Liver (tissue), 3 donors: Measurements from ENCODE around the gene ASH1L.
"Not testable (repeated sequence)": the region's sequence is repeated elsewhere in the genome, so short reads cannot be mapped to it uniquely, and the experiment has no call there.

Experiments used
- CTCF ChIP-seq: fragments of 150-350 bp; IDR thresholded peaks from 2 replicates; pipeline ENCODE4 v1.5.1; 2017; ENCODE audit warnings: improper control_type of control experiment, low read depth, low read length; ENCODE audit not compliant: missing input control
- GABPA ChIP-seq, 2 donors: IDR thresholded peaks in 1 of 2; conservative IDR thresholded peaks in 1 of 2; 2 replicates each; pipeline ENCODE4 v1.6.1; 2016; ENCODE audit warnings: antibody characterized with exemption in 2 of 2, mild to moderate bottlenecking in 1 of 2, moderate library complexity in 1 of 2
- REST ChIP-seq: IDR thresholded peaks from 2 replicates; pipeline ENCODE4 v1.6.1; 2016; ENCODE audit warnings: antibody characterized with exemption, mild to moderate bottlenecking
- donor health status: healthy.
- donor health status: healthy.

- TF ChIP-seq CTCF; REST; GABPA (IDR thresholded peaks at IDR 0.05 in 1 of 2, conservative IDR thresholded peaks at IDR 0.05 in 1 of 2): not testable (repeated sequence)
These were observed 120.2 kb downstream of the ASH1L start for GRCh38 chr1:155442431-155442830.
